Panc1 (cell line): ENCODE measurements around the gene SMC4.
"Not testable (repeated sequence)": the region's sequence is repeated elsewhere in the genome, so short reads cannot be mapped to it uniquely, and the experiment has no call there.

ENCODE experiments used
- CTCF ChIP-seq: fragments of 450-650 bp; IDR thresholded peaks from 2 replicates; pipeline ENCODE4 v1.5.1; 2017; ENCODE audit warnings: mild to moderate bottlenecking
- POLR2AphosphoS5 ChIP-seq: IDR thresholded peaks from 2 replicates; pipeline ENCODE4 v1.6.1; 2012; ENCODE audit warnings: mild to moderate bottlenecking, low read depth, low read length, moderate library complexity
- TCF7L2 ChIP-seq: IDR thresholded peaks from 2 replicates; pipeline ENCODE4 v1.6.1; 2011; ENCODE audit warnings: mild to moderate bottlenecking, low read depth, low read length, inconsistent platforms

DNA sequence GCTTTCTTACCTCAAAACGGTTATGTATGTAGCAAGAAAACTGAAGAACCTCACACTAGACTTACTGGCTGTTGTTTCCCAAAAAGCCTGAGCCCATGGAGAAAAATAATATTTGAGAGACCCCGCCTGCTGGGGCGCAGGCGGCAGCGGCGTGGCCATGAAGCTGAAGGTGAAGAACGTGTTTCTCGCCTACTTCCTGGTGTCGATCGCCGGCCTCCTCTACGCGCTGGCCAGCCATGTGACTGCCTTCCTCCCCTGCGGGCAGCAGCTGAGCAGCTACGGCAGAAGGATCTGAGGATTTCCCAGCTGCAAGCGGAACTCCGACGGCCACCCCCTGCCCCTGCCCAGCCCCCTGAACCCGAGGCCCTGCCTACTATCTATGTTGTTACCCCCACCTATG lies 52.8 kb downstream of the SMC4 start:
- TF ChIP-seq CTCF, POLR2AphosphoS5, TCF7L2: not testable (repeated sequence)
